ENCODE data around the gene SLC33A1. TPM values are rescaled to one million over a fixed set of nuclear protein-coding genes. Genes with fewer than 3 reads are reported as not detected.

Gene SLC33A1
- total and polyA plus RNA-seq, 2 of the 13 experiments (the other 11 are each of a cell fraction or from before 2014, with no cell fraction given): 20.0 to 32.1 TPM

DNA sequence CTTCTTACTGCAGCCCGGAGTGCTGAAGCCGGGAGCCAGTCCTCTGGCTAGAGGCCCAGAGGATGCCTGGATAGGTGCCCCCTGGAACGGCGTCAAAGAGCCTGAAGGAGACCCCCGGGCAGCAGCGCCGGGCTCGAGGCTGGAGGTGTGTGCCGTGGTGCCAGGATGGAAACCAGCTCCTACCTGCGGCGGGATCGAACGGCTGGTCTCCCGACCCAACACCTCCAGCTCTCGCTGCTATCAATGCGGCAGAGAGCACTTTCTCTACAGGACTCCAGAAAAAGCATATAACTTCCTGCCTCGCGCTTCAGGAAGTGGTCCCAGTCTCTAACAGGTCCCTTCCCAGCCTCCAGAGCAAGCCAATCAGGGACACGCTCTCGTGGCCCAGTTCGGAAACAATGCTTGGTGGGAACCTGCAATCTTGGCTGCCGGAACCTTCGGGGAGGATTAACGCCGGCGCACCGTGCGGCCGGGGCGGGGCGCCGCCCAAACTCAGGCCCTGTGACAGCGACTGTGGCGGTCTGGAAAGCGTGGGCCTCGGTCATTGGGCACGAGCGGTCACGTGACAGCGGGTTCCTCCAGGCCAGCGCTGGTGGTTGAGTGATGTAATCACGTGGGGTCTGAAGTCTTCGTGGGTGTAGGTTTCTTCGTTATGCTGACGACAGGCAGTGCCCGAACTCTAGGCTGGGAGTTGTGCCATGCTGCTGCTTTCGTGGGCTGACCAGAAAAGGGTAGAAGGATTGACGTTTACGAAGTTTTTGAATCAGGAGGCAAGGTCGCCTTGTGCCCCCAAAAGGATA is at the start of gene SLC33A1 (continued):
- TF ChIP-seq ZFX (CRISPR knock-in tag; IDR thresholded peaks at IDR 0.05; ENCODE audit: low read depth): peak; percentile 91
- TF ChIP-seq HOXA7 (CRISPR knock-in tag; IDR thresholded peaks at IDR 0.05): no peak
- no peak for TF ChIP-seq ARID2 (CRISPR knock-in tag; IDR thresholded peaks at IDR 0.05; ENCODE audit: borderline replicate concordance)
- TF ChIP-seq, protein P1, sequence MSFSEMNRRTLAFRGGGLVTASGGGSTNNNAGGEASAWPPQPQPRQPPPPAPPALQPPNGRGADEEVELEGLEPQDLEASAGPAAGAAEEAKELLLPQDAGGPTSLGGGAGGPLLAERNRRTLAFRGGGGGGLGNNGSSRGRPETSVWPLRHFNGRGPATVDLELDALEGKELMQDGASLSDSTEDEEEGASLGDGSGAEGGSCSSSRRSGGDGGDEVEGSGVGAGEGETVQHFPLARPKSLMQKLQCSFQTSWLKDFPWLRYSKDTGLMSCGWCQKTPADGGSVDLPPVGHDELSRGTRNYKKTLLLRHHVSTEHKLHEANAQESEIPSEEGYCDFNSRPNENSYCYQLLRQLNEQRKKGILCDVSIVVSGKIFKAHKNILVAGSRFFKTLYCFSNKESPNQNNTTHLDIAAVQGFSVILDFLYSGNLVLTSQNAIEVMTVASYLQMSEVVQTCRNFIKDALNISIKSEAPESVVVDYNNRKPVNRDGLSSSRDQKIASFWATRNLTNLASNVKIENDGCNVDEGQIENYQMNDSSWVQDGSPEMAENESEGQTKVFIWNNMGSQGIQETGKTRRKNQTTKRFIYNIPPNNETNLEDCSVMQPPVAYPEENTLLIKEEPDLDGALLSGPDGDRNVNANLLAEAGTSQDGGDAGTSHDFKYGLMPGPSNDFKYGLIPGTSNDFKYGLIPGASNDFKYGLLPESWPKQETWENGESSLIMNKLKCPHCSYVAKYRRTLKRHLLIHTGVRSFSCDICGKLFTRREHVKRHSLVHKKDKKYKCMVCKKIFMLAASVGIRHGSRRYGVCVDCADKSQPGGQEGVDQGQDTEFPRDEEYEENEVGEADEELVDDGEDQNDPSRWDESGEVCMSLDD (CRISPR knock-in tag; IDR thresholded peaks at IDR 0.05; ENCODE audit: borderline replicate concordance): no peak; the same call in 1 of the 2 replicates
- TF ChIP-seq ZC3H4 (CRISPR knock-in tag; IDR thresholded peaks at IDR 0.05; ENCODE audit: borderline replicate concordance): no peak
- TF ChIP-seq, protein P2, sequence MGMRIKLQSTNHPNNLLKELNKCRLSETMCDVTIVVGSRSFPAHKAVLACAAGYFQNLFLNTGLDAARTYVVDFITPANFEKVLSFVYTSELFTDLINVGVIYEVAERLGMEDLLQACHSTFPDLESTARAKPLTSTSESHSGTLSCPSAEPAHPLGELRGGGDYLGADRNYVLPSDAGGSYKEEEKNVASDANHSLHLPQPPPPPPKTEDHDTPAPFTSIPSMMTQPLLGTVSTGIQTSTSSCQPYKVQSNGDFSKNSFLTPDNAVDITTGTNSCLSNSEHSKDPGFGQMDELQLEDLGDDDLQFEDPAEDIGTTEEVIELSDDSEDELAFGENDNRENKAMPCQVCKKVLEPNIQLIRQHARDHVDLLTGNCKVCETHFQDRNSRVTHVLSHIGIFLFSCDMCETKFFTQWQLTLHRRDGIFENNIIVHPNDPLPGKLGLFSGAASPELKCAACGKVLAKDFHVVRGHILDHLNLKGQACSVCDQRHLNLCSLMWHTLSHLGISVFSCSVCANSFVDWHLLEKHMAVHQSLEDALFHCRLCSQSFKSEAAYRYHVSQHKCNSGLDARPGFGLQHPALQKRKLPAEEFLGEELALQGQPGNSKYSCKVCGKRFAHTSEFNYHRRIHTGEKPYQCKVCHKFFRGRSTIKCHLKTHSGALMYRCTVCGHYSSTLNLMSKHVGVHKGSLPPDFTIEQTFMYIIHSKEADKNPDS (CRISPR knock-in tag; IDR thresholded peaks at IDR 0.05): 0 out of 2 replicates have a peak, but pooled peaks have one; percentile 6
- no peak for TF ChIP-seq NPAS2 (CRISPR knock-in tag; IDR thresholded peaks at IDR 0.05; ENCODE audit: borderline replicate concordance)
- peak; percentile 72; the same call in 1 of the 2 replicates for TF ChIP-seq HMG20A (CRISPR knock-in tag; IDR thresholded peaks at IDR 0.05; ENCODE audit: borderline replicate concordance)
- TF ChIP-seq ZNF34 (CRISPR knock-in tag; IDR thresholded peaks at IDR 0.05; ENCODE audit: borderline replicate concordance): peak; percentile 95
- TF ChIP-seq, protein P3, sequence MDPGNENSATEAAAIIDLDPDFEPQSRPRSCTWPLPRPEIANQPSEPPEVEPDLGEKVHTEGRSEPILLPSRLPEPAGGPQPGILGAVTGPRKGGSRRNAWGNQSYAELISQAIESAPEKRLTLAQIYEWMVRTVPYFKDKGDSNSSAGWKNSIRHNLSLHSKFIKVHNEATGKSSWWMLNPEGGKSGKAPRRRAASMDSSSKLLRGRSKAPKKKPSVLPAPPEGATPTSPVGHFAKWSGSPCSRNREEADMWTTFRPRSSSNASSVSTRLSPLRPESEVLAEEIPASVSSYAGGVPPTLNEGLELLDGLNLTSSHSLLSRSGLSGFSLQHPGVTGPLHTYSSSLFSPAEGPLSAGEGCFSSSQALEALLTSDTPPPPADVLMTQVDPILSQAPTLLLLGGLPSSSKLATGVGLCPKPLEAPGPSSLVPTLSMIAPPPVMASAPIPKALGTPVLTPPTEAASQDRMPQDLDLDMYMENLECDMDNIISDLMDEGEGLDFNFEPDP (CRISPR knock-in tag; conservative IDR thresholded peaks at IDR 0.05): no peak
- peak; percentile 93 for TF ChIP-seq CEBPG (CRISPR knock-in tag; IDR thresholded peaks at IDR 0.05)
- TF ChIP-seq ZFAT (CRISPR knock-in tag; conservative IDR thresholded peaks at IDR 0.05): no peak
- peak; percentile 37; the same call in 1 of the 2 replicates for TF ChIP-seq EED (CRISPR knock-in tag; IDR thresholded peaks at IDR 0.05)
- TF ChIP-seq IKZF1 (IDR thresholded peaks at IDR 0.05): no peak
- TF ChIP-seq SMC3 (IDR thresholded peaks at IDR 0.05; ENCODE audit: low read length): no peak
- peak; percentile 88; the same call in 1 of the 2 replicates for TF ChIP-seq MTA1 (CRISPR knock-in tag; IDR thresholded peaks at IDR 0.05; ENCODE audit: borderline replicate concordance)
- TF ChIP-seq HMGA1 (CRISPR knock-in tag; conservative IDR thresholded peaks at IDR 0.05): no peak
- peak; percentile 61; the same call in 1 of the 2 replicates for TF ChIP-seq ZNF264 (CRISPR knock-in tag; IDR thresholded peaks at IDR 0.05)
- TF ChIP-seq PCBP2 (optimal IDR thresholded peaks at IDR 0.05; ENCODE audit: low read depth, low read length, poor library complexity, severe bottlenecking): no peak
- TF ChIP-seq ZNF670 (CRISPR knock-in tag; IDR thresholded peaks at IDR 0.05; ENCODE audit: borderline replicate concordance): peak; percentile 96
- no peak; the same call in 1 of the 2 replicates for TF ChIP-seq ZNF615 (CRISPR knock-in tag; IDR thresholded peaks at IDR 0.05; ENCODE audit: borderline replicate concordance)
- TF ChIP-seq, protein P4, sequence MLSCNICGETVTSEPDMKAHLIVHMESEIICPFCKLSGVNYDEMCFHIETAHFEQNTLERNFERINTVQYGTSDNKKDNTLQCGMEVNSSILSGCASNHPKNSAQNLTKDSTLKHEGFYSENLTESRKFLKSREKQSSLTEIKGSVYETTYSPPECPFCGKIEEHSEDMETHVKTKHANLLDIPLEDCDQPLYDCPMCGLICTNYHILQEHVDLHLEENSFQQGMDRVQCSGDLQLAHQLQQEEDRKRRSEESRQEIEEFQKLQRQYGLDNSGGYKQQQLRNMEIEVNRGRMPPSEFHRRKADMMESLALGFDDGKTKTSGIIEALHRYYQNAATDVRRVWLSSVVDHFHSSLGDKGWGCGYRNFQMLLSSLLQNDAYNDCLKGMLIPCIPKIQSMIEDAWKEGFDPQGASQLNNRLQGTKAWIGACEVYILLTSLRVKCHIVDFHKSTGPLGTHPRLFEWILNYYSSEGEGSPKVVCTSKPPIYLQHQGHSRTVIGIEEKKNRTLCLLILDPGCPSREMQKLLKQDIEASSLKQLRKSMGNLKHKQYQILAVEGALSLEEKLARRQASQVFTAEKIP (CRISPR knock-in tag; IDR thresholded peaks at IDR 0.05; ENCODE audit: borderline replicate concordance): no peak
